Type B pancreatic cell (in vitro differentiated cells): ENCODE measurements around the gene LRP1B. TPM values are rescaled to one million over a fixed set of nuclear protein-coding genes. Genes with fewer than 3 reads are reported as not detected.

Source experiments
- DNase-seq: peaks from one replicate; pipeline ENCODE4 v3.0.0; 2021; ENCODE audit warnings: mixed read lengths; ENCODE audit not compliant: unreplicated experiment; ENCODE audit errors: extremely low spot score
- H3K27ac Mint-ChIP-seq: 2 replicates; pipeline ENCODE4 v1.8.0; 2021; ENCODE audit warnings: mild to moderate bottlenecking, mixed read lengths
- H3K27me3 Mint-ChIP-seq: 2 replicates; pipeline ENCODE4 v1.8.0; 2021; ENCODE audit warnings: mixed read lengths
- H3K36me3 Mint-ChIP-seq: 2 replicates; pipeline ENCODE4 v1.8.0; 2021; ENCODE audit warnings: mixed read lengths
- H3K4me1 Mint-ChIP-seq: one replicate; pipeline ENCODE4 v1.8.0; 2021; ENCODE audit warnings: mixed read lengths; ENCODE audit not compliant: unreplicated experiment
- H3K4me3 Mint-ChIP-seq: 2 replicates; pipeline ENCODE4 v1.8.0; 2021; ENCODE audit warnings: mild to moderate bottlenecking, mixed read lengths
- H3K9me3 Mint-ChIP-seq: 2 replicates; pipeline ENCODE4 v1.8.0; 2021; ENCODE audit warnings: mixed read lengths
- total RNA-seq: library from RNA; stranded (reverse); gene quantifications from 2 replicates; pipeline ENCODE4 v1.2.1, GENCODE V29; 2021; ENCODE audit warnings: low replicate concordance
- TF ChIP-seq, protein P1 (sequence below): fragments of 200-600 bp; sonication (generic); conservative IDR thresholded peaks from 2 replicates; pipeline ENCODE4 v1.5.0; 2021; ENCODE audit warnings: antibody characterized with exemption, mild to moderate bottlenecking

Gene LRP1B
- total RNA-seq, 1 donor from 2014 or later, result 16.0 TPM

DNA sequence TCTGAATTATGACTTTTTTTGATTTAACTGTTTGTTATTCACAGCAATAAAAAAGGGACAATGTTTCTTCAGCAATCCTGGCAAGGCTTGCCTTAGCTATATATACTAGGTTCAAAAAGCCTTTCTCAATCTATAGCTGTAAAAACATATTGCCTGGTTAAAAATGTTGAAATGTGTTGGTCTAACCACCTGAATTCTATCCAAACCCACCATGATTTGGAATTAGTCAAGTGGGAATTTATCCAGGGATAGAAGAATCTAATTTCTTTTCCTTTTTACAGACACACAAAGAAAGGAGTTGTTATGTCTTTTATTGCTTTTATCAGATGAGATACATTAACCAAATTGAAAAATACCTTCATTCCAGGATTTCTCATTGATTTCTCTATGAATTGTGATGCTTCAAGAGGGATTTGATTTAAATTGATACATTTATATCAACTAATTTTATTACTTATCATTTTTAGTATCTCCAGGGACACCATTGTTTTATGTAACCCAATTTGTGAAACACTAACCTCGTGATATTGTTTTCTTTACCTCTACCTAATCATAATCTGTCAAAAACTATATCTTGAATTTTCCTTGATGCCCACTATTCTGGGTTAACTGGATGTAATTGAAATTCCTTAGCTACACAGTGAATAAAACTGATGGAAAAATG is 88.1 kb downstream of the LRP1B start:
- Mint-ChIP-seq H3K4me1 (peaks cover 8% of the 10 kb centered on the region), H3K4me3 (no peak overlapping the region), H3K27ac (no peak overlapping the region), H3K9me3 (no peaks in the 10 kb centered on the region), H3K36me3 (no peaks in the 10 kb centered on the region), H3K27me3 (peaks cover 3% of the 10 kb centered on the region)
- TF ChIP-seq, protein P1, sequence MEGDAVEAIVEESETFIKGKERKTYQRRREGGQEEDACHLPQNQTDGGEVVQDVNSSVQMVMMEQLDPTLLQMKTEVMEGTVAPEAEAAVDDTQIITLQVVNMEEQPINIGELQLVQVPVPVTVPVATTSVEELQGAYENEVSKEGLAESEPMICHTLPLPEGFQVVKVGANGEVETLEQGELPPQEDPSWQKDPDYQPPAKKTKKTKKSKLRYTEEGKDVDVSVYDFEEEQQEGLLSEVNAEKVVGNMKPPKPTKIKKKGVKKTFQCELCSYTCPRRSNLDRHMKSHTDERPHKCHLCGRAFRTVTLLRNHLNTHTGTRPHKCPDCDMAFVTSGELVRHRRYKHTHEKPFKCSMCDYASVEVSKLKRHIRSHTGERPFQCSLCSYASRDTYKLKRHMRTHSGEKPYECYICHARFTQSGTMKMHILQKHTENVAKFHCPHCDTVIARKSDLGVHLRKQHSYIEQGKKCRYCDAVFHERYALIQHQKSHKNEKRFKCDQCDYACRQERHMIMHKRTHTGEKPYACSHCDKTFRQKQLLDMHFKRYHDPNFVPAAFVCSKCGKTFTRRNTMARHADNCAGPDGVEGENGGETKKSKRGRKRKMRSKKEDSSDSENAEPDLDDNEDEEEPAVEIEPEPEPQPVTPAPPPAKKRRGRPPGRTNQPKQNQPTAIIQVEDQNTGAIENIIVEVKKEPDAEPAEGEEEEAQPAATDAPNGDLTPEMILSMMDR, result no peak
- DNase-seq, result no peak

DNA sequence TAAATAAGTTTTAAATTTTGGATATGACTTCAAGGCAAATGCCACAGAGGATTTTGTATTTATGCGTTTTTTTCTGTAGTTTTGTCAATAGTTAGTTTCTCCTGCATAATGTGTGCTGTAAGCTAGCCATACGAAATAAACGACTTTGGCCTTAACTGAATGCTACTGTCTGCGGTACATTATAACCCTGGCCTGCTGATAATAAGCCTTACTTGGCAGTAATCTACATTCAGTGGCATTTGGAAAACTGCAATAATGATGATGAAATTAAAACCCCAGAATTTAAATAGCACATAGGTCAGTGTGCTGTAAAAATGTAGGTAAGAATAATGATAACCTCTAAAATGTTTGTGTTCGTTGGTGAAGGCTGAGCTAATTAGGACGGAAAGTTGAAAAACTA is 88.8 kb downstream of the LRP1B start:
- peaks cover 3% of the 10 kb centered on the region for H3K27me3 Mint-ChIP-seq
- H3K4me3 Mint-ChIP-seq, result no peak overlapping the region
- no peaks in the 10 kb centered on the region for H3K9me3 Mint-ChIP-seq
- H3K27ac Mint-ChIP-seq, result no peak overlapping the region
- H3K4me1 Mint-ChIP-seq, result peaks cover 13% of the 10 kb centered on the region
- TF ChIP-seq, protein P1, result no peak
- H3K36me3 Mint-ChIP-seq, result no peaks in the 10 kb centered on the region
- no peak for DNase-seq

DNA sequence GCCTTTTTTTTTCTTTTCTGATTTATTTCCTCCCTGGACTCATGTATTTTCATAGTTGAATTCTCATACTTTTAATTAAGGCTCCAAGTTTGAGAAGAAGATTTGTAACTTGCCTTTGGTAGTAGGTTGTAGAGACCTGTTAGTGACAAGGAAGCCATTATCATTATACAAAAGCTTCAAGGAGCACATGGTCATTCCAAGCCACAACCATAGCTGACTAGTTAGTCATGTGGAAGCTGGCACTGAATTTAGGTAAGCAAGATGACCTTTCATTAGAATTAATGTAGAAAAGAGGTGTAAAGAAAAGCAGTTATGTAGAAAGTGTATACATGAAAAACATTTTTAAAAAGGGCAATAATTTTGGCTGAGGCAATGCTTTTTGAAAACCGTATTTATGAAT is 89.7 kb downstream of the LRP1B start:
- TF ChIP-seq, protein P1, result no peak
- Mint-ChIP-seq H3K27me3 (peaks cover 3% of the 10 kb centered on the region), H3K4me3 (no peak overlapping the region), H3K4me1 (peaks cover 13% of the 10 kb centered on the region), H3K36me3 (no peaks in the 10 kb centered on the region), H3K27ac (no peak overlapping the region), H3K9me3 (no peaks in the 10 kb centered on the region)
- no peak for DNase-seq

DNA sequence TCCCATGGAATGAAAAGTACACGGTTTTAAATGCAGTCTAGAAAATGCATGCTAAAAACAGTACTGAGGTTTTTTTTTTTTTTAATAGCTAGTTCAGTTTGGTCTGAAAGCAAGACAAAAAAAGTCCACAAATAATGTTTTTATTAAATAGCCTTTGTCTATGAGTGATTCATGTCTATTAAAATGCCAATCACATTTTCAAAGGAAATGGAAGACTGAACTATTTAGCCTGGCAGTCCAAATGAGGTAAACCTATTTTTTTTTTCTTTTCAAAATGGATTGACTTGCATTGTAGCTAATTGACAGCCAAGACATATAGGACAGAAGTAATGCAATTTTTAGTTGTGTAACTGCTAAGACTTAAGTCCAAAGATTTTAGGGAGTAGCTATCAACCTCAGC is 90.3 kb downstream of the LRP1B start:
- H3K27ac Mint-ChIP-seq, result no peak overlapping the region
- peaks cover 13% of the 10 kb centered on the region for H3K4me1 Mint-ChIP-seq
- no peaks in the 10 kb centered on the region for H3K9me3 Mint-ChIP-seq
- H3K36me3 Mint-ChIP-seq, result peaks cover 4% of the 10 kb centered on the region
- no peak overlapping the region for H3K4me3 Mint-ChIP-seq
- H3K27me3 Mint-ChIP-seq, result no peaks in the 10 kb centered on the region
- TF ChIP-seq, protein P1, result no peak
- DNase-seq, result no peak

DNA sequence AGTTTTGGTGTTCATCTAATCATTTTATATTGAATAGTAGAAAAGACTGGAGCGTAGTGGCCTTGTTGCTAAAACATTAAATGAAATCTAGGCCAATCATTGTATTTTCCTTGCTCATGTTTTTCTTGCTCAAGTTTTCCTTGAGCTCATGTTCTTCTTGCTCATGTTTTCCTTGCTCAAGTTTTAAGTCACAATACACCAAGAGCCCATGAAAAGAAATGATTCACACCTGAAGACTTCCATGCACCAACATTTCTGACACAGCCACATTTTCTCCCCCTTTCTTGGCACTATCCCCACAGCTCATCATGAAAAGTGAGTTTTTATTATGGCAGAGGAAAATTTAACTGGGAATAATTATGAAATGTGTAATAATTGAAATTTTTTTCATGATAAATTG is 92.0 kb downstream of the LRP1B start:
- H3K36me3 Mint-ChIP-seq, result peaks cover 4% of the 10 kb centered on the region
- H3K4me3 Mint-ChIP-seq, result no peak overlapping the region
- peaks cover 13% of the 10 kb centered on the region for H3K4me1 Mint-ChIP-seq
- H3K27me3 Mint-ChIP-seq, result no peaks in the 10 kb centered on the region
- H3K9me3 Mint-ChIP-seq, result no peaks in the 10 kb centered on the region
- TF ChIP-seq, protein P1, result no peak
- no peak overlapping the region for H3K27ac Mint-ChIP-seq
- DNase-seq, result no peak
